Epithelial cell of proximal tubule (primary cell): ENCODE measurements around the gene GRAMD1A. TPM values are rescaled to one million over a fixed set of nuclear protein-coding genes. Genes with fewer than 3 reads are reported as not detected.
"Not testable (repeated sequence)": the region's sequence is repeated elsewhere in the genome, so short reads cannot be mapped to it uniquely, and the experiment has no call there.

ENCODE experiments used
- DNase-seq: peaks from one replicate; pipeline ENCODE4 v3.0.0-alpha.2; 2011; ENCODE audit warnings: low read depth
- H3K4me3 ChIP-seq: 2 replicates; pipeline ENCODE4 v1.5.1; 2011; ENCODE audit warnings: low read depth, mild to moderate bottlenecking, low read length
- total RNA-seq: library from RNA; depleted of rRNA; stranded (reverse); fragments of >200 nt; gene quantifications from 2 replicates; pipeline ENCODE4 v1.2.3, GENCODE V29; 2015
- TF ChIP-seq, protein P1 (sequence below): conservative IDR thresholded peaks from 2 replicates; pipeline ENCODE4 v1.5.1; 2012; ENCODE audit warnings: low read depth, mild to moderate bottlenecking, low read length

The GRAMD1A gene
- total RNA-seq, 1 donor from 2014 or later: 67.7 TPM

DNA sequence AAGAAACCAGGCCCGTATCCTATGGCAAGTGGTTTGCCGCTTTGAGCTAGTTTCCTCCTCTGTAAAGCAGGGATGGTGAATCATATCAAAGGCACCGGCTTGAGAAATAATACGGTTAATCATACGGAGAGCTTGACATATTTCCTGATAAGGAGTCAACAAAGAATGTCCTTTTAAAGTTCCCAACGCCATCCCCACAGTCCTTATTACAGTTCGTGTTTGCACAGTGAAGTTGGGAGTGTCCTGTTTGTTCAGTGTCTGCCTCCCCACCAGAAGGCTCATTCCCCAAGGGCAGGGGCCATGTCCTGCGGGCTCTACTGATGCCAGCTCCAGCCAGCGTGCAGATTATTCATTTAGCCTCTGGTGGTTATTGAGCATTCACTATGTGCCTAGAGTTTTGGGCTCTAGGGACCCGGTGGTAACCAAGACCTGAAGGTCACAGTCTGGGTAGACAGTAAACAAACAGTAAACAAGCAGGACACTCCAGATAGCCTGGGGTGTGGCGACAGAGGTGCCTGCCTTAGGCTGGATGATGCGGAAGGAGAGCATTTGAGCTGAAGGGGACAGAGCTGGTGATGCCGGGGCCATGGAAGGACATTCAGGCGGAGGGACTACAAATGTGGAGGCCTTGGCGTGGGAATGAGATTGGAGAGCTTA, 6.3 kb downstream of the GRAMD1A start:
- DNase-seq: no peak
- H3K4me3 ChIP-seq: no peak overlapping the region
- TF ChIP-seq, protein P1, sequence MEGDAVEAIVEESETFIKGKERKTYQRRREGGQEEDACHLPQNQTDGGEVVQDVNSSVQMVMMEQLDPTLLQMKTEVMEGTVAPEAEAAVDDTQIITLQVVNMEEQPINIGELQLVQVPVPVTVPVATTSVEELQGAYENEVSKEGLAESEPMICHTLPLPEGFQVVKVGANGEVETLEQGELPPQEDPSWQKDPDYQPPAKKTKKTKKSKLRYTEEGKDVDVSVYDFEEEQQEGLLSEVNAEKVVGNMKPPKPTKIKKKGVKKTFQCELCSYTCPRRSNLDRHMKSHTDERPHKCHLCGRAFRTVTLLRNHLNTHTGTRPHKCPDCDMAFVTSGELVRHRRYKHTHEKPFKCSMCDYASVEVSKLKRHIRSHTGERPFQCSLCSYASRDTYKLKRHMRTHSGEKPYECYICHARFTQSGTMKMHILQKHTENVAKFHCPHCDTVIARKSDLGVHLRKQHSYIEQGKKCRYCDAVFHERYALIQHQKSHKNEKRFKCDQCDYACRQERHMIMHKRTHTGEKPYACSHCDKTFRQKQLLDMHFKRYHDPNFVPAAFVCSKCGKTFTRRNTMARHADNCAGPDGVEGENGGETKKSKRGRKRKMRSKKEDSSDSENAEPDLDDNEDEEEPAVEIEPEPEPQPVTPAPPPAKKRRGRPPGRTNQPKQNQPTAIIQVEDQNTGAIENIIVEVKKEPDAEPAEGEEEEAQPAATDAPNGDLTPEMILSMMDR: no peak

DNA sequence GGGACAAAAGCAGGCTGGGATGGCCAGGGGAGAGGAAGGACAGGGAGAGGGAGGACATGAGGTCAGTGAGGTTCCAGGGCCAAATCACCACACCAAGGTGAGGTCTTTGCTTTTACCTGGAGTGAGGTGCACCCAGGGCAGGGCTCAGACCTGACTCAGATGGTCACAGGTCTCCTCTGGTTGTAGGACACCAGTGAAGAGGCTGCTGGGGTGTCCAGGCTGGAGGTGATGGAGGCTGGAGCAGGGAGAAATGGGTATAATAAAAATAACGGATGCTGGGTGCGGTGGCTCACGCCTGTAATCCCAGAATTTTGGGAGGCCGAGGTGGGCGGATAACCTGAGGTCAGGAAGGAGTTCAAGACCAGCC, 6.9 kb downstream of the GRAMD1A start:
- no peak for DNase-seq
- TF ChIP-seq, protein P1: no peak
- H3K4me3 ChIP-seq: no peak overlapping the region

DNA sequence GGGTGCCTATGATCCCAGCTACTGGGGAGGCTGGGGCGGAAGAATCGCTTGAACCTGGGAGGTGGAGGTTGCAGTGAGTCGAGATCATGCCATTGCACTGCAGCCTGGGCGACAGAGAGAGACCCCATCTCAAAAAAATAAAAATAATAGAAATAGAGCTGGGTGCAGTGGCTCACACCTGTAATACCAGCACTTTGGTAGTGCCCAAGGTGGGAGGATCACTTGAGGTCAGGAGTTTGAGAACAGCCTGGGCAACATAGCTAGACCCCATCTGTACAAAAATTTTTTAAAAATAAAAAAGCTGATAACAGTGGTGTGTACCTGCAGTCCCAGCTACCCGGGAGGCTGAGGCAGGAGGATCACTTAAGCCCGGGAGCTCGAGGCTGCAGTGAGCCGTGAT, 7.3 kb downstream of the GRAMD1A start:
- not testable (repeated sequence) for DNase-seq, H3K4me3 ChIP-seq

DNA sequence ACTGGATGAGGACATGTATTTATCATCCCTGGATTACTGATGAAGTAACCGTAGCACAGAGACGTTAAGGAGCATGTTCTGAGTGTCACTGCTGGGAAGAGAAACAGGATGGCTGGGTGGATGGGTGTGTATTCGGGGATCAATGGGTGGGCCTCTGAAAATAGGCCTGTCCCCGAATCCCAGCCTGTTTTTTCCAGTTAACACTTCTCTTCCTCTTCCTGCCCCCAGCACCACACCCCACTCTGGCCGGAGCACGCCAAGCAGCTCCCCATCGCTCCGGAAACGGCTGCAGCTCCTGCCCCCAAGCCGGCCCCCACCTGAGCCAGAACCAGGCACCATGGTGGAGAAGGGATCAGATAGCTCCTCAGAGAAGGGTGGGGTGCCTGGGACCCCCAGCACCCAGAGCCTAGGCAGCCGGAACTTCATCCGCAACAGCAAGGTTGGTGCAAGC, 8.8 kb downstream of the GRAMD1A start:
- TF ChIP-seq, protein P1: no peak
- H3K4me3 ChIP-seq: no peak overlapping the region
- no peak for DNase-seq

DNA sequence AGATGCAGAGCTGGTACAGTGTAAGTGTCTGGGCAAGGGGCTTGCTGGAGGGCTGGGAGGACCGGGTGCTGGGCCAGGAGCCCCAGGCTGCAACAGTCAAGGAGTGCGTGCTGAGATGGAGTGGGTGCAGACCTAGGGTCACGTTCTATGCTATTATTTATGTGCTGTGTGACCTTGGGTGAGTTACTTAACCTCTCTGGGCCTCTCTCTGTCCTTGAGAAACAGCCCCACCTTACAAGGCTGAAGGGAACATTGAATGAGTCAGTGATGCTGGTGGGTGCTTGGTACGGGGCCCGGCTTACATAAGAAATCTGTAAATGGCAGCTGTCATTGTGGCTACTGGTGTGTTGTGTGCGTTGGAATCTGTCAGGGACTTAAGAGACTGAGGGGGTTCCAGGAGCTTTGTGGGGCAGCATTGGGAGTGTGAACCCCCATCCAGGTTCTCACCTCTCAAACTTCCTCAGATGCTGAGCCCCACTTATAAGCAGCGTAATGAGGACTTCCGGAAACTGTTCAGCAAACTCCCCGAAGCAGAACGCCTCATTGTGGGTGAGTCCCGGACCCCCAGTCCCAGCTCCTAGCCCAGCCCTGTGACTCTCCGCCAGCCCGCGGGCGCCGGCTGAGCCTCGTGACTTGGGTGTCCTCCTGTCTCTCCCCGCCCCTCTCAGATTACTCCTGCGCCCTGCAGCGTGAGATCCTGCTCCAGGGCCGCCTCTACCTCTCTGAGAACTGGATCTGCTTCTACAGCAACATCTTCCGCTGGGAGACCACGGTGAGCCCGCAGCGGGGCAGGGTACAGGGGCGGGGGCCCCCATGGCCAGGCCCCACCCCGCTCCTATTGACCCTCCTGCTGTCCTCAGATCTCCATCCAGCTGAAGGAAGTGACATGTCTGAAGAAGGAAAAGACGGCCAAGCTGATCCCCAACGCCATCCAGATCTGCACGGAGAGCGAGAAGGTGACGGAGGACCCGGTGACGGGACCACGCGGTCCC, 9.6 kb downstream of the GRAMD1A start:
- no peak overlapping the region for H3K4me3 ChIP-seq
- DNase-seq: no peak
- TF ChIP-seq, protein P1: no peak

DNA sequence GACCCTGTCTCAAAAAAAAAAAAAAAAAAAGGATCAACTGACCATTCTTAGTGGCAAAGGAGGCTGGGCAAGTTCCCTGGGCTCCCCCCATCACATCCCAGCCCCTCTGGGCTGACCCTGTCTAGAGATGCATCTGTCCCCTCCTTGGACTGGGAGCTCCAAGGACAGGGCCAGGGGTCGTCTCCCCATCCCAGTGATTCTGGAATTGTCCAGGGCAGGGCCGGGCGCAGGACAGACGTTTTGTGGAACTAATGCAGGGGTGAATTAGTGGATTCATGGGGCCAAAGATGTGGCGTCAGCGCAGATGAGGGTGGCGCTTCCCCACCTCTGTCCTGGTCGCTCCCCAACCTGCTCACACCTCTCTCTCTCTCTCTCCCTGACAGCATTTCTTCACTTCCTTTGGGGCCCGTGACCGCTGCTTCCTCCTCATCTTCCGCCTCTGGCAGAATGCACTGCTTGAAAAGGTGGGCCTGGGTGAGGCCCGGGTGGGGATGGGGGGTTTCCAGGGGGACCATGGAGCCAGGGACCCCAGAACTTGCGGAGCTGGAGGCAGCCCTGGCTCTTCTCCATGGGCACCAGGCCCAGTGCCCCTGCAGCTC, 11.1 kb downstream of the GRAMD1A start:
- DNase-seq: no peak
- TF ChIP-seq, protein P1: no peak

More for the DNA sequence above, 11.1 kb downstream of the GRAMD1A start:
- no peak overlapping the region for H3K4me3 ChIP-seq
